Fibroblast of the aortic adventitia (primary cell): ENCODE results near the gene MECR. TPM values are rescaled to one million over a fixed set of nuclear protein-coding genes. Genes with fewer than 3 reads are reported as not detected.

Experiments used
- DNase-seq: peaks from one replicate; pipeline ENCODE4 v3.0.0-alpha.2; 2010; ENCODE audit warnings: low read depth
- H3K4me3 ChIP-seq: 2 replicates; pipeline ENCODE4 v1.5.1; 2011; ENCODE audit warnings: low read depth, mild to moderate bottlenecking, control low read depth, low read length, moderate library complexity
- CTCF ChIP-seq: IDR thresholded peaks from 2 replicates; pipeline ENCODE4 v1.5.1; 2011; ENCODE audit warnings: mild to moderate bottlenecking, low read length, control low read depth, inconsistent platforms; ENCODE audit not compliant: insufficient read depth
- total RNA-seq: library from RNA; depleted of rRNA; stranded (reverse); fragments of >200 nt; gene quantifications from 2 replicates; pipeline ENCODE4 v1.2.3, GENCODE V29; 2012; ENCODE audit warnings: low replicate concordance

The MECR gene
- total RNA-seq, 1 donor, result 23.1 TPM

GRCh38 chr1:29176576-29176975 is 54.2 kb downstream of the MECR start:
- no peak for TF ChIP-seq CTCF
- no peak for DNase-seq
- no peak overlapping the region for H3K4me3 ChIP-seq

- TF ChIP-seq CTCF, result no peak
- H3K4me3 ChIP-seq, result no peak overlapping the region
- no peak for DNase-seq
Observed at GRCh38 chr1:29172415-29172939, 58.3 kb downstream of the MECR start.

- DNase-seq, result no peak
- H3K4me3 ChIP-seq, result no peak overlapping the region
Observed at GRCh38 chr1:29171521-29171920, 59.2 kb downstream of the MECR start.

DNA sequence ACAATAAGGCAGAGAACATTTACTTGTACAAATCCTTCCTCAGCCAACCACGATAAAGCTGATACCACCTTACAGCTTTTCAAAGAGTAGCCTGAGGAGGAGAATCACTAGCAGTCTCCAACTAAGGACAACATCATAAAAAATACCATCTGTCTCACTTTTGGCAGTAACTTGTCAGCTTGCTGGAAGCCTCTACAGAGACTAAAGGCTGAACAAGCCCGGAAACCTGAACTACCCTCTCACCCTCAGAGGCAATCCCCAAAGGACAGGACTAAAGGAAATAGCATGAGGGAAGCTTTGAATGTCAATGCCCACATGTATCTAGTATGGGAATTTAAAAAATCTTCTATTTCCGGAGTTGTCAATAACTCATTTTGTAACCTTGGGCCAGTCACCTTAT is 59.6 kb downstream of the MECR start:
- DNase-seq, result peak; percentile 54
- TF ChIP-seq CTCF, result no peak
- no peak overlapping the region for H3K4me3 ChIP-seq

More at GRCh38 chr1:29171521-29171920, 59.2 kb downstream of the MECR start:
- no peak for TF ChIP-seq CTCF

DNA sequence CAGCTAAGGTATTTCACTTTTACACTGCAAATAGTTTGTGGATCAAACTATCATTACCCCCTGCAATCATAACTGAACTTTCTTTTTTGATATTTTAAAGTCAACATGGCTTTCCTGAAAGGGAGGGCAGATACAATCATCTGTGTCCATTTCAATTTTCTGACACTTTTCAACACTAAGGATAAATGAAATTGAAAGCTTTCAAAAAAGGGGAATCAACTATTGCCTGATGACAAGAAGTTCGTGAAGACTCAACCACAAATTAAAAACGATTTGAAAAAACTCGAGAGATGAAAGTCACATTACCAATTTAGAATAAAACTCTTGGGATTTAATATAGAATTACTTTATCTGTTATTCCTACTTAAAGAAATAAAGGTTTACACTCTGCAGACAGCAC is 60.8 kb downstream of the MECR start:
- H3K4me3 ChIP-seq, result no peak overlapping the region
- TF ChIP-seq CTCF, result no peak
- no peak for DNase-seq

- no peak overlapping the region for H3K4me3 ChIP-seq
- no peak for TF ChIP-seq CTCF
- DNase-seq, result no peak
Observed at GRCh38 chr1:29167904-29168303, 62.8 kb downstream of the MECR start.

DNA sequence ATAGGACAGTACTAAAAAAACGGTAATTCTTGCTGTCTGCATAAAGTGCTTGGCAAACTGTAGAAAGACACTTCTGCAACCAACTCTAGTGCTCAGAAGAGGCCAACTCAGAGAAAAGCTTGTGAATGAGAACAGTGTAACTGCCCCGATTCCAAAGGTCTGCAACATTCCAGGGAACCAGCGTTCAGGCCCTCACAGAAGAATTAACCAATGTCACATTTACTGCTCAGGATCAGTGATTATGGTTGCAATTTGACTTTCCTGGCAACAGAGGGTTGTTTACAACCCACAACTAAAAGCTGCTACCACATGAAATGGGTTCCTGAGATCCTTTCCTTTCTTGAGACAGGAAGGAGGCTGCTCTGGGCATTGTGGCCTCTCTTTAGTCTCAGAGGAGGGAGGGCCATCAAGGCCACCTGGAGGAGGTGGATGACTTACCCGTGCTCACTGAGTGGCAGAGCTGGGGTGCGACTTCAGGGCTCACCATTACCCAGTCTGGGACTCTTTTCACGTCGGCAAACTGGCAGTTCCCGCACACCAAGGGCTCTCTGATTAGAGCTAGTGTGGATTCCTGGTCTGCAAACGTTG is 64.3 kb downstream of the MECR start:
- H3K4me3 ChIP-seq, result no peak overlapping the region
- no peak for TF ChIP-seq CTCF
- no peak for DNase-seq
